AG09309 (cell line): Measurements from ENCODE around the gene ITPK1.

Experiments used
- DNase-seq: peaks from one replicate; pipeline ENCODE4 v3.0.0-alpha.2; 2010; ENCODE audit warnings: low read depth
- H3K4me3 ChIP-seq: 2 replicates; pipeline ENCODE4 v1.5.1; 2011; ENCODE audit warnings: mild to moderate bottlenecking, low read depth, low read length, moderate library complexity; ENCODE audit not compliant: control insufficient read depth
- CTCF ChIP-seq: IDR thresholded peaks from 2 replicates; pipeline ENCODE4 v1.5.1; 2011; ENCODE audit warnings: mild to moderate bottlenecking, low read depth, low read length, inconsistent platforms; ENCODE audit not compliant: insufficient read depth, control insufficient read depth; ENCODE audit errors: missing control alignments

Gene ITPK1

GRCh38 chr14:92946847-92947545 is 168.7 kb downstream of the ITPK1 start:
- DNase-seq = no peak
- H3K4me3 ChIP-seq = no peak overlapping the region
- TF ChIP-seq CTCF = no peak

GRCh38 chr14:92945959-92946846 is 169.5 kb downstream of the ITPK1 start:
- H3K4me3 ChIP-seq = no peak overlapping the region
- DNase-seq = no peak
- TF ChIP-seq CTCF = no peak

- DNase-seq = no peak
- H3K4me3 ChIP-seq = no peak overlapping the region
- TF ChIP-seq CTCF = no peak
Measured at GRCh38 chr14:92945544-92945943, 170.2 kb downstream of the ITPK1 start.

- no peak for TF ChIP-seq CTCF
Measured at GRCh38 chr14:92944976-92945375, 170.7 kb downstream of the ITPK1 start.

GRCh38 chr14:92943855-92944570 is 171.7 kb downstream of the ITPK1 start:
- H3K4me3 ChIP-seq = no peak overlapping the region
- DNase-seq = no peak
- no peak for TF ChIP-seq CTCF

More at GRCh38 chr14:92944976-92945375, 170.7 kb downstream of the ITPK1 start:
- no peak for DNase-seq
- H3K4me3 ChIP-seq = no peak overlapping the region

GRCh38 chr14:92942976-92943710 is 172.6 kb downstream of the ITPK1 start:
- TF ChIP-seq CTCF = no peak
- DNase-seq = no peak
- no peak overlapping the region for H3K4me3 ChIP-seq
